ENCODE measurements around the gene SLC13A4.
"Not testable (repeated sequence)": the region's sequence is repeated elsewhere in the genome, so short reads cannot be mapped to it uniquely, and the experiment has no call there.

SLC13A4 gene

GRCh38 chr7:135728136-135728669 is at the start of gene SLC13A4:
SLC13A4 (minus strand) TSS chr7:135728186; CDS start chr7:135727496, 690 bp downstream.
- Mint-ChIP-seq H3K27me3 (peaks cover 4% of the 10 kb centered on the region), H3K9me3 (no peaks in the 10 kb centered on the region), H3K36me3 (ENCODE audit: low read depth) (no peaks in the 10 kb centered on the region), H3K4me1 (ENCODE audit: low read depth) (no peaks in the 10 kb centered on the region), H3K4me3 (no peak within 1 kb of the TSS), H3K27ac (no peak within 1 kb of the TSS)

- not testable (repeated sequence) for H3K4me1 Mint-ChIP-seq (ENCODE audit: low read depth); H3K4me3 Mint-ChIP-seq; H3K9me3 Mint-ChIP-seq; H3K36me3 Mint-ChIP-seq (ENCODE audit: low read depth); H3K27ac Mint-ChIP-seq
- peaks cover 22% of the 10 kb centered on the region for H3K27me3 Mint-ChIP-seq
Observed at GRCh38 chr7:135775915-135776314, 47.9 kb upstream of the SLC13A4 start.

- no peaks in the 10 kb centered on the region for H3K4me1 Mint-ChIP-seq (ENCODE audit: low read depth)
- no peak overlapping the region for H3K27ac Mint-ChIP-seq
- no peak overlapping the region for H3K4me3 Mint-ChIP-seq
Observed at GRCh38 chr7:135775230-135775629, 47.2 kb upstream of the SLC13A4 start.

GRCh38 chr7:135774284-135774683 is 46.3 kb upstream of the SLC13A4 start:
- Mint-ChIP-seq H3K9me3 (peaks cover 6% of the 10 kb centered on the region), H3K36me3 (ENCODE audit: low read depth) (no peaks in the 10 kb centered on the region), H3K27ac (no peak overlapping the region), H3K4me3 (no peak overlapping the region), H3K4me1 (ENCODE audit: low read depth) (no peaks in the 10 kb centered on the region), H3K27me3 (peaks cover 19% of the 10 kb centered on the region)

More at GRCh38 chr7:135775230-135775629, 47.2 kb upstream of the SLC13A4 start:
- H3K36me3 Mint-ChIP-seq (ENCODE audit: low read depth): no peaks in the 10 kb centered on the region
- H3K9me3 Mint-ChIP-seq: peaks cover 6% of the 10 kb centered on the region
- peaks cover 19% of the 10 kb centered on the region for H3K27me3 Mint-ChIP-seq

GRCh38 chr7:135773464-135773863 is 45.5 kb upstream of the SLC13A4 start:
- H3K9me3 Mint-ChIP-seq: peaks cover 6% of the 10 kb centered on the region
- no peaks in the 10 kb centered on the region for H3K4me1 Mint-ChIP-seq (ENCODE audit: low read depth)
- H3K27me3 Mint-ChIP-seq: peaks cover 12% of the 10 kb centered on the region
- H3K36me3 Mint-ChIP-seq (ENCODE audit: low read depth): no peaks in the 10 kb centered on the region
- no peak overlapping the region for H3K4me3 Mint-ChIP-seq
- H3K27ac Mint-ChIP-seq: no peak overlapping the region

- no peak overlapping the region for H3K27ac Mint-ChIP-seq
- no peaks in the 10 kb centered on the region for H3K9me3 Mint-ChIP-seq
- no peaks in the 10 kb centered on the region for H3K36me3 Mint-ChIP-seq (ENCODE audit: low read depth)
- H3K27me3 Mint-ChIP-seq: peaks cover 11% of the 10 kb centered on the region
- H3K4me1 Mint-ChIP-seq (ENCODE audit: low read depth): no peaks in the 10 kb centered on the region
- H3K4me3 Mint-ChIP-seq: no peak overlapping the region
Observed at GRCh38 chr7:135772639-135773222, 44.7 kb upstream of the SLC13A4 start.

GRCh38 chr7:135771961-135772638 is 44.1 kb upstream of the SLC13A4 start:
- Mint-ChIP-seq H3K4me3 (no peak overlapping the region), H3K4me1 (ENCODE audit: low read depth) (no peaks in the 10 kb centered on the region), H3K9me3 (no peaks in the 10 kb centered on the region), H3K27ac (no peak overlapping the region), H3K27me3 (peaks cover 9% of the 10 kb centered on the region), H3K36me3 (ENCODE audit: low read depth) (no peaks in the 10 kb centered on the region)

GRCh38 chr7:135771051-135771450 is 43.1 kb upstream of the SLC13A4 start:
- Mint-ChIP-seq H3K36me3 (ENCODE audit: low read depth) (no peaks in the 10 kb centered on the region), H3K27me3 (peaks cover 20% of the 10 kb centered on the region), H3K27ac (no peak overlapping the region), H3K4me3 (no peak overlapping the region), H3K4me1 (ENCODE audit: low read depth) (no peaks in the 10 kb centered on the region), H3K9me3 (no peaks in the 10 kb centered on the region)

- H3K4me1 Mint-ChIP-seq (ENCODE audit: low read depth): no peaks in the 10 kb centered on the region
- H3K36me3 Mint-ChIP-seq (ENCODE audit: low read depth): no peaks in the 10 kb centered on the region
- H3K27me3 Mint-ChIP-seq: peaks cover 25% of the 10 kb centered on the region
- no peaks in the 10 kb centered on the region for H3K9me3 Mint-ChIP-seq
- H3K27ac Mint-ChIP-seq: no peak overlapping the region
- H3K4me3 Mint-ChIP-seq: no peak overlapping the region
Observed at GRCh38 chr7:135770139-135770710, 42.2 kb upstream of the SLC13A4 start.

- no peaks in the 10 kb centered on the region for H3K36me3 Mint-ChIP-seq (ENCODE audit: low read depth)
- H3K9me3 Mint-ChIP-seq: no peaks in the 10 kb centered on the region
- peaks cover 26% of the 10 kb centered on the region for H3K27me3 Mint-ChIP-seq
- H3K27ac Mint-ChIP-seq: no peak overlapping the region
- no peak overlapping the region for H3K4me3 Mint-ChIP-seq
- no peaks in the 10 kb centered on the region for H3K4me1 Mint-ChIP-seq (ENCODE audit: low read depth)
Observed at GRCh38 chr7:135769005-135769802, 41.2 kb upstream of the SLC13A4 start.

- no peaks in the 10 kb centered on the region for H3K36me3 Mint-ChIP-seq (ENCODE audit: low read depth)
- no peak overlapping the region for H3K27ac Mint-ChIP-seq
- no peaks in the 10 kb centered on the region for H3K9me3 Mint-ChIP-seq
Observed at GRCh38 chr7:135768467-135768866, 40.5 kb upstream of the SLC13A4 start.

GRCh38 chr7:135768064-135768463 is 40.1 kb upstream of the SLC13A4 start:
- no peaks in the 10 kb centered on the region for H3K36me3 Mint-ChIP-seq (ENCODE audit: low read depth)
- no peaks in the 10 kb centered on the region for H3K4me1 Mint-ChIP-seq (ENCODE audit: low read depth)
- no peak overlapping the region for H3K4me3 Mint-ChIP-seq
- peaks cover 31% of the 10 kb centered on the region for H3K27me3 Mint-ChIP-seq
- no peak overlapping the region for H3K27ac Mint-ChIP-seq
- H3K9me3 Mint-ChIP-seq: no peaks in the 10 kb centered on the region

More at GRCh38 chr7:135768467-135768866, 40.5 kb upstream of the SLC13A4 start:
- Mint-ChIP-seq H3K27me3 (peaks cover 31% of the 10 kb centered on the region), H3K4me3 (no peak overlapping the region), H3K4me1 (ENCODE audit: low read depth) (no peaks in the 10 kb centered on the region)

GRCh38 chr7:135763261-135763660 is 35.3 kb upstream of the SLC13A4 start:
- Mint-ChIP-seq H3K36me3 (ENCODE audit: low read depth) (no peaks in the 10 kb centered on the region), H3K9me3 (no peaks in the 10 kb centered on the region), H3K27me3 (peaks cover 39% of the 10 kb centered on the region), H3K4me1 (ENCODE audit: low read depth) (peaks cover 7% of the 10 kb centered on the region), H3K27ac (no peak overlapping the region), H3K4me3 (no peak overlapping the region)

- Mint-ChIP-seq H3K36me3 (ENCODE audit: low read depth) (no peaks in the 10 kb centered on the region), H3K9me3 (no peaks in the 10 kb centered on the region), H3K27me3 (peaks cover 39% of the 10 kb centered on the region), H3K27ac (no peak overlapping the region), H3K4me1 (ENCODE audit: low read depth) (peaks cover 7% of the 10 kb centered on the region), H3K4me3 (no peak overlapping the region)
Observed at GRCh38 chr7:135761751-135762488, 33.9 kb upstream of the SLC13A4 start.

Data from stimulated activated naive CD8-positive, alpha-beta T cell treated with anti-CD3 and anti-CD28 coated beads, Interleukin-15, Interleukin-2, amounts not matched to agents 100 ng/mL and 50 ng/mL, for 24 hours (primary cell).